Subcutaneous abdominal adipose tissue (tissue), 5 donors: ENCODE results near the gene TBR1.

Experiments
- H3K27ac ChIP-seq: one replicate; pipeline ENCODE4 v1.7.0; 2013; ENCODE audit warnings: low read depth, mild to moderate bottlenecking, inconsistent platforms, low read length, moderate library complexity
- H3K27me3 ChIP-seq, 5 donors: one replicate each; pipeline ENCODE4 v1.7.0; 2013; ENCODE audit warnings: low read length in 5 of 5, inconsistent platforms in 1 of 5; ENCODE audit not compliant: control insufficient read depth in 5 of 5, insufficient read depth in 4 of 5
- H3K36me3 ChIP-seq, 5 donors: one replicate each; pipeline ENCODE4 v1.7.0; 2013; ENCODE audit warnings: low read length in 5 of 5; ENCODE audit not compliant: control insufficient read depth in 5 of 5, insufficient read depth in 5 of 5
- H3K4me1 ChIP-seq, 5 donors: one replicate each; pipeline ENCODE4 v1.7.0; 2013; ENCODE audit warnings: low read length in 5 of 5, mild to moderate bottlenecking in 3 of 5, moderate library complexity in 1 of 5; ENCODE audit not compliant: control insufficient read depth in 5 of 5, insufficient read depth in 5 of 5
- H3K4me3 ChIP-seq, 5 donors: one replicate each; pipeline ENCODE4 v1.7.0; 2013; ENCODE audit warnings: low read length in 5 of 5, low read depth in 1 of 5
- H3K9ac ChIP-seq, 5 donors: one replicate each; pipeline ENCODE4 v1.7.0; 2013; ENCODE audit warnings: low read length in 5 of 5, mild to moderate bottlenecking in 4 of 5, moderate library complexity in 3 of 5
- H3K9me3 ChIP-seq, 5 donors: one replicate each; pipeline ENCODE4 v1.7.0; 2013; ENCODE audit warnings: low read length in 5 of 5; ENCODE audit not compliant: control insufficient read depth in 5 of 5
- donor health status: healthy.
- donor health status: healthy.
- donor health status: healthy.
- donor health status: healthy.
- donor health status: healthy.

Gene TBR1

GRCh38 chr2:161420406-161421074 is 4.4 kb downstream of the TBR1 start:
- Histone ChIP-seq H3K9me3 (no peaks in the 10 kb centered on the region), H3K9ac (no peak overlapping the region), H3K4me3 (no peak overlapping the region), H3K4me1 (peaks cover 0 to 45% (median 34%) of the 10 kb centered on the region in 5 donors), H3K27ac (no peak overlapping the region), H3K27me3 (peaks cover 67 to 98% (median 84%) of the 10 kb centered on the region in 5 donors), H3K36me3 (no peaks in the 10 kb centered on the region)

GRCh38 chr2:161421686-161422085 is 5.6 kb downstream of the TBR1 start:
- H3K36me3 ChIP-seq: no peaks in the 10 kb centered on the region
- H3K9ac ChIP-seq: no peak overlapping the region
- no peak overlapping the region for H3K27ac ChIP-seq
- peaks cover 67 to 97% (median 82%) of the 10 kb centered on the region in 5 donors for H3K27me3 ChIP-seq
- H3K4me3 ChIP-seq: no peak overlapping the region
- peaks cover 0 to 38% (median 27%) of the 10 kb centered on the region in 5 donors for H3K4me1 ChIP-seq
- peaks cover 0 to 4% (median 0%) of the 10 kb centered on the region in 5 donors for H3K9me3 ChIP-seq

GRCh38 chr2:161422816-161423403 is 6.8 kb downstream of the TBR1 start:
- Histone ChIP-seq H3K4me3 (peak overlapping the region in 2 of 5 donors; percentile 54 to 65), H3K27ac (no peak overlapping the region), H3K36me3 (no peaks in the 10 kb centered on the region), H3K9ac (no peak overlapping the region), H3K4me1 (peaks cover 0 to 42% (median 31%) of the 10 kb centered on the region in 5 donors), H3K27me3 (peaks cover 68 to 96% (median 78%) of the 10 kb centered on the region in 5 donors), H3K9me3 (peaks cover 0 to 4% (median 0%) of the 10 kb centered on the region in 5 donors)

GRCh38 chr2:161423421-161424393 is 7.6 kb downstream of the TBR1 start:
- peak overlapping the region in 4 of 5 donors; percentile 39 to 65 (median 50) for H3K4me3 ChIP-seq
- H3K27me3 ChIP-seq: peaks cover 68 to 94% (median 75%) of the 10 kb centered on the region in 5 donors
- H3K27ac ChIP-seq: no peak overlapping the region
- no peak overlapping the region for H3K9ac ChIP-seq
- H3K4me1 ChIP-seq: peaks cover 0 to 35% (median 27%) of the 10 kb centered on the region in 5 donors
- no peaks in the 10 kb centered on the region for H3K36me3 ChIP-seq
- peaks cover 0 to 4% (median 0%) of the 10 kb centered on the region in 5 donors for H3K9me3 ChIP-seq

- Histone ChIP-seq H3K27me3 (peaks cover 62 to 89% (median 73%) of the 10 kb centered on the region in 5 donors), H3K4me3 (peak overlapping the region in 1 of 5 donors; percentile 39), H3K9me3 (peaks cover 0 to 4% (median 0%) of the 10 kb centered on the region in 5 donors), H3K36me3 (no peaks in the 10 kb centered on the region), H3K9ac (no peak overlapping the region), H3K27ac (no peak overlapping the region), H3K4me1 (peaks cover 0 to 31% (median 25%) of the 10 kb centered on the region in 5 donors)
These were observed 8.3 kb downstream of the TBR1 start for GRCh38 chr2:161424394-161424769.

- peaks cover 0 to 4% (median 0%) of the 10 kb centered on the region in 5 donors for H3K9me3 ChIP-seq
- H3K36me3 ChIP-seq: no peaks in the 10 kb centered on the region
- H3K9ac ChIP-seq: no peak overlapping the region
- no peak overlapping the region for H3K4me3 ChIP-seq
- H3K27me3 ChIP-seq: peaks cover 60 to 85% (median 68%) of the 10 kb centered on the region in 5 donors
- peaks cover 0 to 31% (median 25%) of the 10 kb centered on the region in 5 donors for H3K4me1 ChIP-seq
- H3K27ac ChIP-seq: no peak overlapping the region
These were observed 9.0 kb downstream of the TBR1 start for GRCh38 chr2:161424891-161425727.

- Histone ChIP-seq H3K36me3 (no peaks in the 10 kb centered on the region), H3K27ac (no peak overlapping the region), H3K4me3 (no peak overlapping the region), H3K9ac (no peak overlapping the region), H3K27me3 (peaks cover 52 to 77% (median 62%) of the 10 kb centered on the region in 5 donors), H3K9me3 (peaks cover 0 to 4% (median 0%) of the 10 kb centered on the region in 5 donors), H3K4me1 (peaks cover 0 to 31% (median 25%) of the 10 kb centered on the region in 5 donors)
These were observed 9.8 kb downstream of the TBR1 start for GRCh38 chr2:161425728-161426454.

GRCh38 chr2:161426455-161426921 is 10.4 kb downstream of the TBR1 start:
- no peak overlapping the region for H3K9ac ChIP-seq
- H3K27ac ChIP-seq: no peak overlapping the region
- H3K4me3 ChIP-seq: peak overlapping the region; percentile 27 to 65 (median 53)
- peaks cover 0 to 31% (median 25%) of the 10 kb centered on the region in 5 donors for H3K4me1 ChIP-seq
- peaks cover 47 to 71% (median 58%) of the 10 kb centered on the region in 5 donors for H3K27me3 ChIP-seq
- H3K9me3 ChIP-seq: peaks cover 0 to 4% (median 0%) of the 10 kb centered on the region in 5 donors
- H3K36me3 ChIP-seq: no peaks in the 10 kb centered on the region
